Erythroblast (primary cell): ENCODE results near the gene LTB.
A peak's percentile ranks its signal among the peaks of the same experiment; 100 is the strongest.

Experiments
- DNase-seq, 2 experiments: peaks; one replicate each; lab custom pipeline; 2025; lab: John Stamatoyannopoulos, UW
- GATA1 ChIP-seq: IDR thresholded peaks from 2 replicates; pipeline ENCODE4 v1.6.1; 2011; ENCODE audit warnings: low read depth, mild to moderate bottlenecking, control low read depth, low read length, moderate library complexity
- POLR2A ChIP-seq: IDR thresholded peaks from 2 replicates; pipeline ENCODE4 v1.6.1; 2011; ENCODE audit warnings: mild to moderate bottlenecking, low read length

Gene LTB

DNA sequence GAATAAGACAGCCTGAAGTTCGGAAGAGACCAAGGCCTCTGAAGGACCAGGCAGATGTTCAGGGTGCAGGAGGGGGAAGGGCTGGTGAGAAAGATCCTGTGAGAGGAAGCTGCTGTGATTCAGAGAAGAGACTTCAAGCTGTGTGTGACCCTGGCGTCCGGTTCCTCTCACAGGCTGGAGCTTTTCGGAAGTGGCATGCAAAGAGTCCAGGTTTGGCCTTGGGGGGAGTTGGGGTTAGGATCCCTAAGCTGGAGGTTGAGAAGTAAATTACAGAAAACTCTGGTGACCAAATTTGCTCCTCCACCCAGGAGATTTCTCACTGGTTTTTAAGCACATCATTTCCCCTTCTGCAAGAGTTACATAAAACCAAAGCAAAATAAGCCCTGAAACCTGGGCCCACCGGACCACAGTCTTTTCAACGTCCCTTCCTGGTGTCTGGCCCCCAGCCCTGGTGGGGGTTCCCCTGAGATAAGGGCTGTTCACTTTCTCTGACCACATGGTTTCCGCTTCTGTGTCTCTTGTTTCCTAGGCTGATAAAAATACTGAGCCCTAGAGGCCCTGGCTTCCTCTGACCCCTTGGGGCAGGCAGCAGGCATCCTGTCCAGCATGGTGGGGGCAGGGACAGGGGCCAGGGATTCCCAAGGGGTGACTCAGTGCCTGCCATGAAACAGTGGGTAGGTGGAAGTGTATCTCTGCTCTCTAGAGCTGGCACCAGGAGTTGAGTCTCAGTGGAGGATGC is 22.1 kb downstream of the LTB start:
- TF ChIP-seq GATA1, result no peak
- TF ChIP-seq POLR2A, result no peak

DNA sequence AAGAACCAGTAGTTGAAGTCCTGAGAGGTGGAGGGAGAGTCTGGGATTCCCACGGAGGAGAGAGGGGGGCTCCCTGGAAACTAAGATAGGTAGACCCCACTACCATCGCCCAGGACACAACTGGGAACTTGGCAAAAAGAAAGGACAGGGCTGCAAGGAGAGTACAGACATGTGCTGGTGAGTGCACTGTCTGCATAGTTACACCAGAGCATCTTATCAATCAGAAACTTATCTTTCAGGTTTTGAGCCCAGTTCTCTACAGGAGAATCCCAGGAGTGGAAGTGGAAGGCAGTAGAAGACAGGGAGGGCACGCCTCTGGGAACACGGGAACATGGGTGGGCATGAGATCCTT is 22.6 kb downstream of the LTB start:
- TF ChIP-seq GATA1, result no peak
- no peak for TF ChIP-seq POLR2A
- no peak for DNase-seq

More for the DNA sequence above, 22.1 kb downstream of the LTB start:
- no peak for DNase-seq

DNA sequence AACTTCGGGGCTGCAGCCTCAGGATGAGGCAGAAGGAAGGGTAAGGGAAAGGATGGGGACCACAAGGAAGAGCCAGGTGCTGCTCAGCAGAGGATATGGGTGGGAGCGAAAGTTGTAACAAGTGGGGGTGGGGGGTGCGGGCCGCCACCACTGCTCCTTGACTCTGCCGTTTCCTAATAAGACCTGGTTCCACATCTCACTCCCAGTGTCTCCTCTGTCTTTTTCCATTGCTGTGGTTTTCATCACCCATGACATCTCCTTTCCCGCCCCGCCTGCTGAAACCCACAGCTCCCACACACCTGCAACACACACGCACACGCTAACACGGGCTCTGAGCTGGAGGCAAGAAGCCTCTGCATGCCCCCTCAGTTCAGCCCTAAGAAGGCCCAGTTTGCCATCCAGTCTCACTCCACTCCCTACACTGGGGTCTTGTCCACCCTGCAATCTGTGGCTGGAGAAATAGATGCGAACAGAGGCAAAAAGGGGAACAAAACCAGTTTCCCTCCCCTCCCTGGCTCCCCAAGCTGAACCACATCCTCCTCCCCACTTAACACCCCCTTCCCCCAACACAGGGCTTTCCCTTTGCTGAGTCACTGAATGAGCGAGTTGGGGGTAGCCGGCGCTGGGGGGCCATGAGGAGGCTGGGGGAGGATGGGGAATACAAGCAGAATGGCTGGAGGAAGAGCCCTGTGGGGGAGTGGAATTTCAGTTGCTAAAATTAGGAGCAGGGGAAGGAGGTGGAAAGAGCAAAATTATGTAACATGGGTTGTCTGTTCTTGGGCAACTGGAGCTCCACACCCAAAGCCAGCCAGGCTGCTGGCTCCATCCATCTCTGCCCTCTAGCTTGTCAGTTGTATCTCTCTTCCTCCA is 23.4 kb downstream of the LTB start:
- TF ChIP-seq GATA1 (no peak), POLR2A (no peak)
- peak in 1 of 2 experiments; percentile 43 for DNase-seq

DNA sequence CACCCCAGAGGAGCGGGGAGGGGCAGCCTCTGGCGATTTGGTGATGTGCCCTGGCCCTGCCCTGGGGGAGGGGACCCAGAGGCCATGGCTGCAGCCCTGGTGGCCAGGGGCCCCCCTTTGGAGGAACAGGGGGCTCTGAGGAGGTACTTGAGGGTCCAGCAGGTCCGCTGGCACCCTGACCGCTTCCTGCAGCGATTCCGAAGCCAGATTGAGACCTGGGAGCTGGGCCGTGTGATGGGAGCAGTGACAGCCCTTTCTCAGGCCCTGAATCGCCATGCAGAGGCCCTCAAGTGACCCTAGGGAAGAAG is 24.0 kb downstream of the LTB start:
- no peak for DNase-seq
- TF ChIP-seq POLR2A (no peak), GATA1 (no peak)

DNA sequence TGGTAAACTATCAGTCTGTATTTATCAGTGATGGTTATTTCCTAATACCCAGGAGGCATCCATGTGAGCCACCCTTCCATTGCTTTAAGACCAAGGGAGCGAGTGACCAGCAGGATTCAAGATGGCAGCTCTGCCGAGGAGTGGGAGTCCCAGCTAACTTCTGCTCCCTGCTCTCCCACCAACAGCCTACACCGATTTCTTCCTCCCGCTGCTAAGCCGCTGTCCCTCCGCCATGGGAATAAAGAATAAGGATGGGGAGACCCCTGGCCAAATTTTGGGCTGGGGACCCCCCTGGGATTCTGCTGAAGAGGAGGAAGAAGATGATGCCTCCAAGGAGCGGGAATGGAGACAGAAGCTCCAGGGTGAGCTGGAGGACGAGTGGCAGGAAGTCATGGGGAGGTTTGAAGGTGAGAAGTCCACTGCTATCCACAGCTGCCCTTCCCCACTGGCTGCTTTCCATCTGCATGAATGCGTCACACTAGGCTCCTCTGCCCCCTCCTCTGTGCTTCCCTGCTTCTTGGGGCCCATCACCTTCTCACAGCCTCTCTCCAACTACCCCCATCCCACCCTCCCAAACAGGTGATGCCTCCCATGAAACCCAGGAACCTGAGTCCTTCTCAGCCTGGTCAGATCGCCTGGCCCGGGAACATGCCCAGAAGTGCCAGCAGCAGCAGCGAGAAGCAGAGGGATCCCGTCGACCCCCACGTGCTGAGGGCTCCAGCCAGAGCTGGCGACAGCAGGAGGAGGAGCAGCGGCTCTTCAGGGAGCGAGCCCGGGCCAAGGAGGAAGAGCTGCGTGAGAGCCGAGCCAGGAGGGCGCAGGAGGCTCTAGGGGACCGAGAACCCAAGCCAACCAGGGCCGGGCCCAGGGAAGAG is 24.5 kb downstream of the LTB start:
- DNase-seq, result no peak
- TF ChIP-seq POLR2A (no peak), GATA1 (no peak)

DNA sequence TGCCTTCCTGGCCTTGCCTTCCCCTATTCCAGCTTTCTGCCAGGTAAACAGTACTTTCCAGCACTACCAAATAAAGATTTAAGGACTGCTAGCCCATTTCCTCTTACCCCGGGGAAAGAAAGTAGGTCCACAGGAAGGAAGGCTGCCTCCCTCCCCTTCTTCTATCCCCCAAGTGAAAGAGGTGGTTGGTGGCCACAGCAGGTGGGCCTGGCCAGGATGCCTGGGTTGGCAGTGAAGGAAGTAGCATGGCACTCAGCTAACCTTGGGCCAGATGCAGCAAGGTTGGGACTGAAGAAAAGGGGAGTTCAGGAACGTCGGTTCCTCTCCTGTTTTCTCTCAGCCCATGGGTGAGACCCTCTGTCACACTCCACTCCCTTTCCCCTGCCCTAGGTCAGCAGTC is 25.9 kb downstream of the LTB start:
- TF ChIP-seq POLR2A, result no peak
- TF ChIP-seq GATA1, result no peak
- DNase-seq, result no peak

DNA sequence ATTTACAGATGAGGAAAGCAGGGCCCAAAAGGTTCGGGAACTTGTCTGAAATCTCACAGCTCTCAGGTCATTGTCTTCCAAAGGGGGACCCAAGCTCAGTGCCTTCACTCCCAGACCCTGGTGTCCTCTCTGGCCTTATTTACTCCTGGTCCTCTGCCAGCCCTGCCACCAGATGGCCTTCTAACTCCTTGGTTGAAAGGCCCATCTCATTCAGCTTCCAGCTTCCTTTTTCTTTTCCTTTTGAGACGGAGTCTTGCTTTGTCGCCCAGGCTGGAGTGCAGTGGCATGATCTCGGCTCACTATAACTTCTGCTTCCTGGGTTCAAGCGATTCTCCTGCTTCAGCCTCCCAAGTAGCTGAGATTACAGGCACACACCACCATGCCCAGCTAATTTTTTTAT is 30.9 kb downstream of the LTB start:
- DNase-seq, result peak; percentile 51 to 52

DNA sequence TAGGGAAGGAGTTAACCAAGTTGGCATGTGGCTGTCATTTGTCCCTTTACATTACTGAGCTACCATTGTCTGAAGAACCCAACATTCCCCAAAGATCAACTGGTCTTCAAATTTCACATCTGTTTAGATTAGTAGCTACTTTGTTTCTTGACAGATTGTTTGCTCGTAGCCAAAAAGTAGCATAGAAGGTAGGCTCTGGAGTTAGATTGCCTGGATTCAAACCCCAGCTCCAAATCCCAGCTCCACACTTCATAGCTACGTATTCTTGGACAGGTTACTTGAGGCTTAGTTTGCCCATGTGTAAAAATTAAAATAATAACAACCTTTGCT is 33.7 kb downstream of the LTB start:
- no peak for DNase-seq
- TF ChIP-seq GATA1, result no peak
- no peak for TF ChIP-seq POLR2A

DNA sequence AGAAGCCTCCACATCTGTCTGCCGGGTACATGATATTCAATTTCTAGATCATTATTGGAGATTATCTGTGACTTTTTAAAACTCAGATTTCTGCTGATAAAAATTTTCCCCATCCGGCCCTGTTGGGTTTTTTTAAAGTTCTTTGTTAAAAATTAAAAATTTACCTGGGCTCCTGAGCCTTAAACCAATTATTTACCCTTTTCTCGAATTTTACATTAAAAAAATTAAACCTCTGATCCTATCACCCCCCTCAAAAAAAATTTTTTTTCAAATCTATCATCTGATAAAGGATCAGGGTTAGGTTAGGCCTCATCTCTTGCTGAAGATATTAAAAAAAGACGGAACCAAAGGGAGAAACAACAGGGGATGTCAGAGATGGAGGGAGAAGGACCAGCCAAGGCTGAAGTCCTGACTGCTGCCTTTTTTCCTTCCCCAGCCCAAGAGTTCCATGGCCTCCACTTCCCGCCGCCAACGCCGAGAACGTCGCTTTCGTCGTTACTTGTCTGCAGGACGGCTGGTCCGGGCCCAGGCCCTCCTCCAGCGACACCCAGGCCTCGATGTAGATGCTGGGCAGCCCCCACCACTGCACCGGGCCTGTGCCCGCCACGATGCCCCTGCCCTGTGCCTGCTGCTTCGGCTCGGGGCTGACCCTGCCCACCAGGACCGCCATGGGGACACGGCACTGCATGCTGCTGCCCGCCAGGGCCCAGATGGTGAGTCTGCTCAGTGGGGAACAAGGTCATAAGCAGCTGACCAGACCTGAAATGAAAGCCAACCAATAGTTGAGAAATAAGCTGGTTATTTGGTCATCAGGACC is 34.3 kb downstream of the LTB start:
- TF ChIP-seq POLR2A (peak; percentile 29), GATA1 (no peak)

DNA sequence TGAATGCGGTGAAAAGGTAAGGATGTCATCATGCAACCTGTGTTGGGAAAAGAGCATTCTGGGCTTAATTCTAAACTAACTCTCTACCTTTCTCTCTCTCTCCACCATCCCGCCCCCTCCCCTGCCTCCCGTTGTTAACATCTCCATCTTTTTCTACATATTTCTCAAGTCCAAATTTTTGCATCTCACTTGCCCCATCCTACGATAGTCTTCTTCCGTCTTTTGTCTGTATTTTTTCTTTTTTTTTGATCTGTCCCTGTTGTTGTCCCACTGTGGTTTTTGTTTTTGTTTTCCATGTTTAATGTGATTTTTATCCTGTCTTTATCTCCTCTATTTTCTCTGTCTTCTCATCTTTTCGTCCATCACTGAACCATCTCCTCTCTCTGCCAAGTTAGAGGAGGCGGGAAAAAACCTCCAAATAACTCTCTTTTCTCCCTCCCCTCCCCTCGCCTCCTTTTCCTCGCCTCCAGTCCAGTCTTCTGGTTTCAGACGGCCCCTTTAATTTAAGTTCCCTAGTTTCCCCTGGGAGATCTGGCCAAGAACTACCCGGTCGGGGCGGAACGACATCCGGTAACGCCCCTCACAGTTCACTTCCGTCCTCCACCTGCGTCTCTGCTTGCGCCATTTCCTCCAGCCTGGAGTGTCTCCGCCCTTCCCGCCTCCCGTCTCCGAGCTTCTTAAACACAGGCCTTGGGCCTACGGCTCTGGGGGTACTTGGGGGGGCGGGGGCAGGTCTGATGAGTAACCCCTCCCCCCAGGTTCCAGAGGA is 35.1 kb downstream of the LTB start, which contains the start of gene NFKBIL1:
NFKBIL1 (plus strand) TSS at position 651 of the 769 bp plus-strand sequence; CDS start at position 738, 87 bp downstream.
- TF ChIP-seq GATA1 (no peak), POLR2A (peak; percentile 65)
- DNase-seq, result peak; percentile 96 to 97

More for the DNA sequence above, 34.3 kb downstream of the LTB start:
- no peak for DNase-seq

DNA sequence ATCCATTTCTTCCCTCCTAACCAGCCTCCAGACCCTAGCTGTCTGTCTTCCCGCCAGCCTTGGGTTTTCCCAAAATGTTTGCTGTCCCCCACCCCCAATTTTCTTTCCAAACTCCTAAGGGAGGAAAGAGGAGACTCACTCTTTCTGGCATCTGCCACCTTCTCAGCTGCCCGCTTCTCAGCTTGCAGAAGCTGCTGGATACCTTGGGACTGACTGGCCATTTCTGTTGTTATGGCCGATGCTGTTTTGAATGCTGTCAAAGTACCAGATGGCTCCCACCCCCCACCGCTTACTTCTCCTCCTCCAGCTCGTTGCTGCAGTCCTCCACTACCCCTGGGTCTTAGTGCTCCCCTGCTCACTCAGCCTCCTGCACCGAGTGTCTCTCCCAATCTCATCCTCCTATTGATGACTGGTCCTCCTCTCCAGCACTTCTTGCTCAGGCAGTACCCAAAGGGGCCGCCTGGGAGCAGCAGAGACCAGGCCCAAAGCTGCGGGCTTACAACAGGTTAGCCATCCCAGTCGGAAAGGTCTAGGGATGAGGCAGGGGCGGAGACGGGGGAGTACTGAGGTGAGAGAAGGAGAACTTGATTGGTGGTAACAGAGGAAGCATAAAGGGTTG is 35.8 kb downstream of the LTB start, which contains the start of gene ATP6V1G2:
ATP6V1G2 (minus strand) TSS at position 270 of the 619 bp plus-strand sequence; CDS start at position 221, 49 bp downstream.
- no peak for TF ChIP-seq GATA1
- no peak for TF ChIP-seq POLR2A
- DNase-seq, result peak; percentile 83 to 90

DNA sequence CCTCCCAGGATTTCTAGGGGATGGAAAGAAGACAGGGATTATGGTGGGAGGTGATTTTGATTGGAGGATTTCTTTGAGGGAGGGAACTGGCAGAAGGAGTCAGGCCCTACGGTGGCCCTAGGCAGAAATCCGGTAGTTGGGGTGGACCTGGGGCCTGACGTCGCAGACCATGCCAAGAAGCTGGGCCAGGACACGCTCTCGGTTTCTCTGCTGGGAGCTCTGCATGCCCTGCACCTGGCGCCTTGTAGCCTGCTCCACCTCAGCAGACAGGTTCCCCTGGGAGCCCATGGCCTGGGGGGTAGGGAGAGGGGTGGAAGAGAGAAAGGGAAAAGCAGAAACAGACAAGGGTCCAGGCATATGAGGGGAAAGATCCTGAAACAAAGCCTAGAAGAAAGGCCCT is 36.9 kb downstream of the LTB start:
- no peak for DNase-seq
- TF ChIP-seq GATA1 (no peak), POLR2A (no peak)

DNA sequence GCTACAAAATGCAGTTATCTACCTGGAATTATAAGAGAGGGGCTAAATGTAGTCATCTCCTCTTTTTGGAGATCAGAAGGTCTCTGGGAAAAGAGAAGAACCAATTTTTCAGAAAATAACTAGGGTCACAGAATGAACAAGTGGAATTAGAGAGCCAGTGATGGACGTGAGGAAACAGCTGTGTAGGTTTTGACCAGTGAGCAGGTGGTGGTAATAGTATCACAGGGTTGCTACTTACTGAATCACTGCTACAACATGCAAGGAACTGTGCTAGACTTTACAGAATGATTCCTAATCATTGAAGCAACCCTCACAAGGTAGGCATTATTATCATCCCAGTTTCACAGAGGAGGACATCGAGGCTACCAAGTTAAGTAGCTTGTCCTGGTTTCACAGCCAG is 37.5 kb downstream of the LTB start:
- DNase-seq, result no peak
- TF ChIP-seq POLR2A (no peak), GATA1 (no peak)
